NCI-H2029 treated with DMSO at 0.1 percent for 48 hours (cell line): ENCODE results near the gene WNT1.

ENCODE experiments used
- DNase-seq: peaks from one replicate; lab custom pipeline; 2025; lab: John Stamatoyannopoulos, UW

Gene WNT1

DNA sequence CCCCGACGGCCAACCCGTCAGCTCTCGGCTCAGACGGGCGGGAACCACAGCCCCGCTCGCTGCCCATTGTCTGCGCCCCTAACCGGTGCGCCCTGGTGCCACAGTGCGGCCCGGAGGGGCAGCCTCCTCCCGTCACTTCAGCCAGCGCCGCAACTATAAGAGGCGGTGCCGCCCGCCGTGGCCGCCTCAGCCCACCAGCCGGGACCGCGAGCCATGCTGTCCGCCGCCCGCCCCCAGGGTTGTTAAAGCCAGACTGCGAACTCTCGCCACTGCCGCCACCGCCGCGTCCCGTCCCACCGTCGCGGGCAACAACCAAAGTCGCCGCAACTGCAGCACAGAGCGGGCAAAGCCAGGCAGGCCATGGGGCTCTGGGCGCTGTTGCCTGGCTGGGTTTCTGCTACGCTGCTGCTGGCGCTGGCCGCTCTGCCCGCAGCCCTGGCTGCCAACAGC, at the start of gene WNT1:
WNT1 (plus strand) TSS at position 32 of the 450 bp plus-strand sequence; CDS start at position 361, 329 bp downstream.
- DNase-seq = no peak

DNA sequence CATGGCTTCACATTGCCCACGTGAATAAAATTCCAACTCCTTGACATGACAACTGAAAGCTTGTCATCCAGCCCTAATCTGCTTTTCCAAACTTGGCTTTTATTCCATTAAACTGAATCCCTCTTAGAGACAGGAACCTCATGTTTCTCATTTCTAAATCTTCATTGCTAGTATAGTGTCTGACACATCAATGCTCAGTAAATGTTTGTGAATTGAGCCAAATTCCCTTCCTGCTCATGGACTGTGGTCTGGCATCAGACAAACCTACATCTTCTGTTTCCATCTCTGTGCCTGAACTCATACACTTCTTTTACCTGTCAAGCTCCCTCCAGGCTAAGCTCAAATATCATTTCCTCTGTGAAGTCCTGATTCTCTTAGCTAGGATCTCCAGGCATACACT, 48.6 kb upstream of the WNT1 start:
- DNase-seq = no peak

DNA sequence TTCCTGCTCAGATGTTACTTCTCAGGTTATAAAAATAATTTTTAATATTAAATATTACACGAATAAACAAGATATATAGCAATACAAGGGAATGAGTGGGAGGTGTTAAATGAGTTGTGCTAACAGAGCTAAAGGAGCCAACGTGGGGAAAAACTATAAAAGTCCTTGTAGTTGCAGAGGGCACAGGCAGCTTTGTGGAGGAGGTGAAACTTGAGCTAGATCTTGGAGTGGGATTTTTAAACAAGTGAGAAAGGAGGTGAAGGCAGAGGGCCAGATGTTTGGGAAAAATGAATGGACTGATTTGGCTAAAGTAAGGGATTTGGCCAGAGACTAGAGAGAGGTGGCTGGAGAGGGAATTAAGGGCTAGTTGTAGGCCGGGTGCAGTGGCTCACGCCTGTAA, 47.6 kb upstream of the WNT1 start:
- no peak for DNase-seq

DNA sequence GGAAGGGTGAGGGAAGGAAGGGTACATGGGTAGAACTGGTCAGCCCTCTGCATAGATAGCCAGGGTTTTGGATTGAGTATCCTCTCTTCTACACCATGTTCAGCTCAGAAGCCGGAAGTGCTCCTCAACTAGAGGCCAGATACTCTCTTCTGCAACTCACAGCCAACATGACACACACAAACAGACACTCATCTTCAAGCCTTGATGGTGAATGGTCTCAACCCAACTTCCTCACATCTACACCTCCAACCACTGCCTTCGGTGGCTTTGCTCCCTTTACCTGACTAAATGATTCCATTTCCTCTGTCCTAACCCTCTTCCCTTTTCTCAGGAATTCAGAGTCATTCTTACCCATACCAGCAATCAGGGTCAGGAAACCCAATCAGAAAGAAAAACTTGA, 45.2 kb upstream of the WNT1 start:
- no peak for DNase-seq

DNA sequence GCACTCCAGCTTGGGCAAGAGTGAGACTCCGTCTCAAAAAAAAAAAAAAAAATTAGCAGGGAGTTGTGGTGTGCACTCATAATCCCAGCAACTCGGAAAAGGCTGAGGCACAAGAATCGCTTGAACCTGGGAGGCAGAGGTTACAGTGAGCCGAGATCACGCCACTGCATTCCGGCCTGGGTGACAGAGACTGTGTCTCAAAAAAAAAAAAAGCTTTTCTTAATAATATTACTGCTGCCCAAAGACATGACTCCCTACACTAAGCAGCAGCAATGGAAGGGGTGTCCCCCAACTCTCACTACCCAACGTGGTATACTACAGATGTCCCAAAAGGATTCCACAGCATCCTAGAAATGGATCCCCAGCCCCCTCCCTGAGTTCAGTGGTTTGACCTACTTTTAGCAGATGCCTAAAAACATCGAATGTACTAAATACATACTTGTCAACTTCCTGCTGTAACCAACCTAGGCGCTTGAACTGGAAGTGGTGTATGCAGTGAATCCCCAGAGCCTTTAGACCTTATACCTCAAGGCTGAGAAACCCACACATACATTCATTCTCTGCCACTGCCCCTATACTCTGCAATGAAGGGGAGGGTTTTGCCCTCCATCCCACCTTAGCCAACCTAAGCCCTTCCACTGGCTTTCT, 44.3 kb upstream of the WNT1 start:
- DNase-seq = no peak

DNA sequence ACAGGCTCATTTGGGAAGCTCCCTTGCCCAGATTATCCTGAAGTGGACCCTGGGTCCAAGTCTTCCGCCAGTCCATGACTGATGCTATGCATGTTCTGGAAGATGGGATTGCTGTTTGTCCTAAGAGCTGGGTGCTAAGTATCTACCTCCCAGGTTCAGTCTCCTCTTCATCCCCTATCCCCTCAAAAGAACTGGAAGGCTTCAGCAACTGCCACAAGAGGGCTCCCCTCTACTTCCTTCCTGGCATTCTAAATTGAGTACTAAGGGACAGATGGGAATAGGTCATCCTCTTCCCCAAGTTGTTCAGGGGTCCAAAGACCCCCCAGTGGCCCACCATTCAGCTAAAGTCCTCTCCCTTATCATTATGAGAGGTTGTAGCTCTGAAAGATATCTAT, 43.8 kb upstream of the WNT1 start:
- no peak for DNase-seq

DNA sequence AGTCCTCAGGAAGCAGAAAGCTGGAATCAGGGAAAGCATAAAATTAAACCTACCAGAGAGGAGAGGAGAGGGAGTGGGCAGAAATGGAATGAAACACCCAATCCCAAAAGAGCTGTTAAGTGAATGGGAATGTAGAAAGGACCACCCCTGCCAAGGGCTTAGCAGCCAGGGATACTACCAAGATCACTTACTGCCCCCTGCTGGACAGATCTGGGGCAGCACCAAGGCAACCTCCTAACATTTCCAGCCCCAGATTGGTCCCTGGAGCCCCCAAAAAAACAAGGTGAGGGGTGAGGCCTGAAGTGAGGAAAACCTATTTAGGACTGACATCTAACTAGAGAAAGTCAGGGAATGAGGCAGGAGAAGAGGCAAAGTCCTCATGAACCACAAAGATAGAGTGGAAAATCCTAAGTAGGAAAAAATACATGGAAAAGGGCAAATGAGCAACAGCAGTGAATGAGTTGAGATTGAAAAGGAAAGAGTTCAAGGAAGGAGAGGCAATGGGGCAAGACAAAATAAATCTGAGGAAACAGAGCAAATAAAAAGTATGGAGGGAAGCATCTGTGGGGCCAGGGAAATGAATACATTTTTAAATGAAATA, 41.6 kb upstream of the WNT1 start:
- peak; percentile 43 for DNase-seq

DNA sequence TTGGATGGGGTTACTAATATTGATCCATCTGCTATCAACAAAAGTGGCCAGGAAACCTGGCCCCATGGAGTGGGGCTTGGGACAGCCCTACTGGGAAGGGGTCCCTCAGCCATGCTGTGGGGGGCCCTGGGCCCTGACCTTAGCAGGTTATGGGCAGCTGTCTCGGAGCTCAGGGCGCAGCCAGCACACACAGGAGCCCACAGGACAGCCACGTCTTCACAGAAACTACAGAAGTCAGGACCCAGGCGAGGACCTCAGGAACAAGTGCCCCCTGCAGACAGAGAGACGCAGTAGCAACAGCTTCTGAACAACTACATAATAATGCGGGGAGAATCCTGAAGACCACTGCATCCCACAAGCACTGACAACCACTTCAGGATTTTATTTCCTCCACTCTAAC, 41.0 kb upstream of the WNT1 start:
- no peak for DNase-seq

DNA sequence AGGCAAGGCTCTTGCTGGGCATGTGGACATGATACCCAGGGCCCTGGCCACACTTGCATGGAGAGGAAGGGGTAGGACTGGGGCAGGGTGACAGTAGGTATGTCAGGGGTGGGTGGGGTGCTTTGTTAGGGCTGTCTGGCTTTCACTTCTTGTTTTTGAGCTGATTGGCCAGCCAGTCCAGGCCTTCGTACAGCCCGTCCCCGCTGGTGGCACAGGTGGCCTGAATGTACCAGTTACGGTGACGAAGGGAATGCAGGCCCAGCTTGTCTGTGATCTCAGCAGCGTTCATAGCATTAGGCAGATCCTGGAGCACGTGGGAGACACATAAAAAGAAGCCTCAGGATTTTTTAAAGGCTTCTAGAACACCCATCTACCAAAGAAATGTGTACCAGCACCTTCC, 39.3 kb upstream of the WNT1 start:
- DNase-seq = no peak

DNA sequence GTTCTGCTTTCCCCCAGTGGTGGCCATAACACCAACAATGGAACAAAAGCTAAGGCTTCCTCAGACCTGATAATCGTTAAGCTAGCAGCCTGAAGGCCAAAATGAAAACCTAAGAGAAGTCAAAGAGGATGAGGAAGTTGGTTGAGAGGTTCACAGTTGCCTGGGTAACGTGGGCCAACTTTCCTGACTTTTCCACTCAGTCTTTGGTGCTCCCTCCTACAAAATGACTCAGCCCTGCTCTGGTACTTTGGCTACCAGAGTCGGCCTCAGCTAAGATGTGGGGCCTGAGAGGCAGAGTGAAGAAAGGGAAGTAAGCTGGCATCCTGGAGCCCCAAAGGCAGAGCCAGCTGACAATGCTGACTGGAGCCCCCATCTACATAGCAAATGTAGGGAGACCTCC, 37.9 kb upstream of the WNT1 start:
- DNase-seq = no peak

DNA sequence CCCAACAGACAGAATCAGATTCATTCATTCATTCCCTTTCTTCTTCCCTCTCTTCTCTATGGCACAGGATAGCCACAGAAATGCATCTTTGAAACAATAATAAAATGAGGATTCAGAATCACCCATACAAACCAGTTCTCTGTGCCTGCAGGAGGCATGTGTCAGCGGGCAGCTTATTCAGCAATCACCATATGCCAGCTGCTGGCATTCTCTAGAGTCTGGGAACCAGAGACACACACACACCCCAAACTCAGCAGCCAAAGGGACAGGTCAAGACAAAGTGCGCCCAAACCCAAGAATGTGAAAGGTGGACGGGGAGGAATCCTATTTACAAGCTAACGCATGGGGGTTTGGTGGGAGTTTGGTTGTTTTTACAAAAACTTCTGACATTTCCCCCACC, 34.9 kb upstream of the WNT1 start:
- DNase-seq = no peak

DNA sequence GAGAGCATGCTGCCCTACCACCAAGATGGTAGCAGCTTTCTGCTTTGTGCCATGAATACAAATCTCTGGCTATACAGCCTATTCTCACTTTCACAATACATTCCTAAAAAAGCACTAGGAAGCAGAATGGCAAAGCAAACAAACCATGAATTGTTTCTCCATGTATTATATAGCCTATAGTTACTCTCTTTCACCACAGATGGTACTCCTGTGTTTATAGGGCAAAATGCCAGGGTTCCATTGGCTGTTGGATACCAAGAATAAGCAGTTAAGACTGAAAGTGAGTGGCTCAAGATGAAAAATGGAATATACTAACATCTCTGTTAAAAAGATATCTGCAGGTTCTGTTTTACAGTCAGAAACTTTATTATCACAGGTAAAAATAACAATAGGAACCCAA, 31.9 kb upstream of the WNT1 start:
- peak; percentile 34 for DNase-seq

DNA sequence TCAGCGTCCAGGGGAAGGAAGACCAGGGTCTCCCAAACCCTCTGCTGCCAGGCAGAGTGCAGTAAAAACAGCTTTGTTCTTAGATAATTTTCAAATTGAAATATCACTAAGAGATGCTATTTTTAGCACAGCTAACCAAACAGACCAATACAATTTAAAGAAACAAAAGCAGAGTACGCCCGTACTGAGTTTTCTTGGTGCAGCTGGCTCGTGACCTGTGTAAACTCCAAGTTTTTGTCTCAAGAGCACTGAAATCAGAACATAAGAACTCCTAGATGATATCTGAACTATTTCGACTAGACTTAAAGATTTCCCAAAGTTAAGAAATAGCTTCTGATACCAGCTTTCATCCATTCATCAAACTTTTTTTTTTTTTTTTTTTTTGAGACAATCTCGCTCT, 31.2 kb upstream of the WNT1 start:
- DNase-seq = no peak

DNA sequence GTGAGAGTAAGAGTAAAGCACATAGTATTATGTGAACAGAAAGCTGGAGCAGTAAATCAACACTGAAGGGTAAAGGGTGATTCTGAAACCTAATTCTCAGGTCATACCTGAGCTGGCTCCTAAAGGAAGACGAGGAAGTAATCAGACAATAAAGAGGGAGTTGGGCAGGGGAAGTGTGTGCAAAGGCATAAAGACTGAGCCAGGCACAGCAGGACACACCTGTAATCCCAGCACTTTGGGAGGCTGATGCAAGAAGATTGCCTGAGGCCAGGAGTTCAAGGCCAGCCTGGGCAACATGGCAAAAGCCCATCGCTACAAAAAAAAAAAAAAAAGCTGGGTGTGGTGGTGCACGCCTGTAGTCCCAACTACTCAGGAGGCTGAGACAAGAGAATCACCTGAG, 30.4 kb upstream of the WNT1 start:
- peak; percentile 19 for DNase-seq

DNA sequence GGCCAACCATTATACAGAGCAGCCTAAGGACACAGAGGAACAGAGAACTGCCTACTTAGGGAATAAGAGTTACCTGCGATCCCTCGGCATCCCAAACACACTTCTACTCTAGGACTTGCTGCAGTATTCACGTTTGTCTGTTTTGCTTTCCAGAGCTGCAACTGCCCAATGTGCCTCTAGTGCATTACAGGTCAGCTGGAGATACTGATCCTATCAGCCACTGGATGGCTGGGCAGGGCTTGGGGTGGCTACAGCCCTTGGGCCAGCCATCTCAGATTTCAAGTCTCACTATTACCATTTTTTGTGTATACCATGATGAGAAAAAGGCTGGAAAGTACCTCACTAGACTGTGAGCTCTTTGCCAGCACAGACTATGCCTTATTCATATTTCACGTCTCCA, 25.4 kb upstream of the WNT1 start:
- no peak for DNase-seq

DNA sequence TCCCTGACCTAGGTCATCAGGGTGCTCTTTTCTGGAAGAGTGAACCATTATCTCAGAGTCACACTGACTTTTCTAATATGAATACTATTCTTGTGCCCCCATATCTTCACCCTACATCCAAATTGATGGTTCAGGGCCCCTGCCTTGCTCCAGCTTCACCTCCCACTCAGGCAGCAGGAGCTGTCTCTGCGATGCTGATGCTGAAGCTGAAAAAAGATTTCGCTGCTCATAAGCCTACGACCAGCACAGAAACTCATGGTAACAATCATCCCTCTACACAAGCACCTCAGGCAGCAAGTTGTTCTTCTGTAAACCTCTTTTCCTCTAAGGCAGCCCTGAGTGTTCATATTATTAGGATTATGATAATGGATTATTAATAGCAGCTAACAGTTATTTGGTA, 24.1 kb upstream of the WNT1 start:
- DNase-seq = no peak

DNA sequence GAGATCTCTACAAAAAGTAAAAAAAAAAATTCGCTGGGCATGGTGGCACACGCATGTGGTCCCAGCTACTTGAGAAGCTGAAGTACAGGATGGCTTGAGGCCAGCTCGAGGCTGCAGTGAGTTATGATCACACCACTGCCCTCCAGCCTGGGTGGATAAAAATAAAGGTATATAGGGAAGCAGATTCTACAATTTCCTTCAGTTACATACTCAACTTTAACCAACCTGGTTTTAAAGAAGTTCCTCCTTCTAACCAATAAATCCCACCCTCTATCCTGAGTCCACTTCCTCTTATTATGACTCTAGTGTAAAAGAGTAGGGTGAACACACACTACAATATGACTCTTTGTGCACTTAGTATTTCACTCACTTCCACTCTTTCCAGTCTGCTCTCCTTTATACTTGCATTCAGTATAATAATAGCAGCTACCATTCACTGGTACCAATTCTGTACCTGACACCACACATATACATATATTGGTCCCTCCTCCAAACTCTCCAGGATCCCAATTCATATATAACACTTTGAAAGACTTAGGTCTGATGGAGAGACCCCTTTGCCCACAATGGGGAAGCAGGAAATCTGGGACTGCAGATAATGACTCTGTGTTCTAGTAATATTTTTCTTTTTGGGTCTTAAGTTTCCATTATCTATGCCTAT, 23.2 kb upstream of the WNT1 start:
- no peak for DNase-seq

DNA sequence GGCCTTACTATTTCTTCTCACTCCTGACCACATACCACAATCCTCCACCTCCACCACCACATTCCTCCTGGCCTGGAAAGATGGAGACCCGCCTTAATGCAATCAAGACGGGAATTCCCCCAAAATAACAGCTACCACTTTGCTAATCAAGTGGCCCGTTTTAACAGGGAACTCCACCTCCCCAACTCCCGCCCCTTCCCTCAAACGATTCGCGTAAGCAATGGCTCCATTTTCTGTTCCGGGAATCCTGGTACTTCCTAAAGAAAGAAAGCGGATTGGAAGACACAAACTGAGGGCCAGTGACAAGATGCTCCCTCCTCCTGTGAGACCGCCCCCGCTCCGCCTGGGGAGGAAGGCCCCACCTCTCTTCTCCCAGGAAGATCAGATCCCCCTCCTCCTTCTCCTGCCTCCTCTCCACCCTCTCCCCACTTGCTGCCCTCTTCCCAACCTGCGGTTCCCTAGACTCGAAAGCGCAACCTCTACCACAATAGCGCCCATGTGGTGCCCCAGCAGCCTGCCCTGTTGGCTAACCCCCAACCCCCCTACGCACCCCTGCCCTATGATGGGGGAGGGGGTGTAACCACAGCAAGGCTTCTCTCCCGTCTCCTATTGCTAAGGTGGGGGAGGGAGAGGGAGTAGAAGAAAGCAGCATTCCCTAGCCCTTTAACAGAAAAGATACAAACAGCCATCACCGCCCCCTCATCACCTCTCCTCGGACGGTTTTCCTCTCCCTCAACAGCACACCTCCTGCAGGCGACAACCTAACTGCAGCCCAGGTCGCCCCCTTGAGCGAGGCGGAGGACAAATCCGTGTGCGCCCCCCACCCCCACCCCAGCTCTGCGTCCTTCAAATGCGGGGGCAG, 21.6 kb upstream of the WNT1 start:
- DNase-seq = peak; percentile 67

DNA sequence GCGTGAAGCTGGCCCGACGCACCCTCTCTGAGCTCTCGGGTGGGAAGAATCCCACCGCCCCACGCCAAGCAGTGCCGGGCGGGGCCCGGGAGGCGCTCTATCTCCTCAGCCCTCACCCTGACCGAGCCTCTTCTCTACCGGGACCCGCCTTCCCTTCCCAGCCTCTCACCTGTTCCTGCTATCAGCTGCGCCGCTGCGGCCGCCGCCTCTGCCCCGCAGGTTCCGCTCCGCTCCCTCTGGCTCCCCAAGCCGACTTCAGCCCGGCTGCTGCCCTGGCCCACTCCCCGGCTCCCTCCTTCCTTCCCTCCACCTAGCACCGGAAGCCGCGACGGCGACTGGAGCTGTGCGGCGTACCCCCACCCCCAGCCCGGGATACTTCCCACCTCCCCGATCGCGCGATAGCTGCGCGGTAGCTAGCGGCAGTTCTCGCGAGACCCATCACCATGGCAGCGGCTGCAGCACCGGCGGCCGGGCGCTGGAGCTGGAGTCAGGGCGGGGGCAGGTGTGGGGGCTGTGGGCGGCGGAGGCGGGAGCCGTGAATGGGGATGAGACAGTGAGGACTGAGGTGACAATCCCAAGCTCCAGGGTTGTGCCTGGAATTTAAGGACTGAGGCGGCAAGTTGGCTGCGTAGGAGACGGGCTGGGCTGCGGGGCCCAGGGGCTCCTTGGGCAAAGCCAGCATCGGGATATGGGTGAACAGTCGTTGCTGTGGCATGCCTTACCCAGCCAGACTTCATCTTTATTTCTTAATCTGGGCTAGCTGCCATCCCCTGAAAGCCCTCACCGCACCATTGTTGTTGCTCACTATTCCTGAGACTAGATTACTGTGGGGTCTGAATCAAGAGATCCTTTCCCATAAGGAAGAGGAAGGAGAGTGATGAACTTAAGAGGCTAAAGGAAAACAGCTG, 20.7 kb upstream of the WNT1 start, which contains the start of gene ARF3:
ARF3 (minus strand) TSS at position 347 of the 908 bp plus-strand sequence. CDS start 16,392 bp downstream, outside the sequence.
- DNase-seq = peak; percentile 86

DNA sequence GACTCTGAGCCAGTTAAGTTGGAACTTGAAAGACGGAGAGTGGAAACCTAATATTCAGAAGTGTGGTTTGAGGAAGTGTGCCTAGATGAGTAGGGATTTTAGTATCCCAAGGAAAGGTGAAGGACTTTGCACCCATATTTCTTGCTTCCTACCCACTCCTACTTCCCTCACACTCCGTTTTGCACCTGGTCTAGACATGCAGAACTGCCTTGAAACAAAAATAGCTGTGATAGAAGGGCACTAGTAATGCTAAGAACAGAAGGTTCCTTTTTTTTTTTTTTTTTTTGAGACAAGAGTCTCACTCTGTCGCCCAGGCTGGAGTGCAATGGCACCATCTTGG, 20.1 kb upstream of the WNT1 start:
- DNase-seq = no peak

DNA sequence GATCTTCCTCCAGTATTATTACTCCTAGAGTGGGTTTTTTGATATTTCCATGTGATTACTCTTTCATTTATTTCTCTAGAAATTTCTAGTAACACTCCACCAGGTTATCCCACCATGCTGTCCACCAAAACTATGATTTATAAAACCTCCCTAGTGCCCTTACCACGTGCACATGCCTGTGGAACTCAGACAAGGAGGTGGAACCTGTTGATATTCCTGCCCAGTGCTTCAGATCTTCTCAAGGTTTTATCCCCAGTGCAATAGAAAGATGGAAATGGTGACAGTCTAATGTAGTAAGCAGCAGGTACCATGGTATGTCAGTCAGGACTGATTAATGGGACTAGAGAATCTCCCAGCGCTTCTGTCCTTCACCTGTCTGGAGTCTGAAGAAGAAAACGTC, 17.3 kb upstream of the WNT1 start:
- no peak for DNase-seq

DNA sequence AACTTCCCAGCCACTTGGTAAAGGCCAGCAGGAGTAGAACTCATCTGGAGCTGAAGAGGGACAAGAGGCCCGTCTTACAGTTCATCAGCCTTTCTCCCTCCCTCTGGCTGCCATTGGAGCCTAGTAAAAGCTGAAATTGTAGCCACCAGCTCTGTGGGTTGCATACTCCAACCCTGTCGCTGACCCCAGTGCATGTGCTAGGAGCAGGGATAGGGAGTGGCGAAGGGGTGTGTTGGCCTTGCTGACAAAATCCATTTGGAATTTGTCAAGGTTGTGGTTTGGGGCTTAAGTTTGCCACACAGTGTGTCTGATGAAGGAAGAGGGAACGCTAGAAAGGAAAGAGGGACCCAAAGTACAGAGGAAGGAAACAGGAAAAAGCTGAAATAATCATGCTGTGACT, 16.8 kb upstream of the WNT1 start:
- DNase-seq = no peak
